NCI-H1417 (cell line): Measurements from ENCODE around the gene ALDH3B1.

Experiments
- DNase-seq, 3 experiments: peaks; one replicate each; lab custom pipeline; 2025; lab: John Stamatoyannopoulos, UW

Gene ALDH3B1

GRCh38 chr11:68044145-68044813, 34.2 kb downstream of the ALDH3B1 start:
- DNase-seq = peak in 2 of 3 experiments; percentile 81 to 88

GRCh38 chr11:68044898-68045351, 34.8 kb downstream of the ALDH3B1 start:
- no peak for DNase-seq

GRCh38 chr11:68047437-68048290, 37.5 kb downstream of the ALDH3B1 start:
- DNase-seq = no peak

GRCh38 chr11:68048681-68049508, 38.8 kb downstream of the ALDH3B1 start:
- no peak for DNase-seq

- no peak for DNase-seq
Measured at GRCh38 chr11:68049509-68050370, 39.6 kb downstream of the ALDH3B1 start.

- no peak for DNase-seq
Measured at GRCh38 chr11:68050371-68050841, 40.3 kb downstream of the ALDH3B1 start.

- no peak for DNase-seq
Measured at GRCh38 chr11:68051191-68052136, 41.3 kb downstream of the ALDH3B1 start.

GRCh38 chr11:68052137-68052873, 42.2 kb downstream of the ALDH3B1 start:
- DNase-seq = no peak

- DNase-seq = no peak
Measured at GRCh38 chr11:68053117-68053516, 43.0 kb downstream of the ALDH3B1 start.

- DNase-seq = no peak
Measured at GRCh38 chr11:68053981-68054812, 44.1 kb downstream of the ALDH3B1 start.

- DNase-seq = no peak
Measured at GRCh38 chr11:68056317-68057285, 46.5 kb downstream of the ALDH3B1 start.

- DNase-seq = no peak
Measured at GRCh38 chr11:68057807-68058206, 47.7 kb downstream of the ALDH3B1 start.

- no peak for DNase-seq
Measured at GRCh38 chr11:68061508-68061907, 51.4 kb downstream of the ALDH3B1 start.

GRCh38 chr11:68064926-68065325, 54.8 kb downstream of the ALDH3B1 start:
- DNase-seq = no peak

GRCh38 chr11:68065841-68066240, 55.7 kb downstream of the ALDH3B1 start:
- no peak for DNase-seq

- no peak for DNase-seq
Measured at GRCh38 chr11:68066742-68067141, 56.6 kb downstream of the ALDH3B1 start.

- DNase-seq = no peak
Measured at GRCh38 chr11:68067991-68068390, 57.9 kb downstream of the ALDH3B1 start.
